Measurements from ENCODE around the gene GOLGA7B. TPM values are rescaled to one million over a fixed set of nuclear protein-coding genes. Genes with fewer than 3 reads are reported as not detected.

Gene GOLGA7B
- total and polyA plus RNA-seq, 9 of the 15 experiments (the other 6 are each of a cell fraction or from before 2014, with no cell fraction given): 0.03 to 0.07 (median 0.04) TPM; not detected in 3

- no peak for TF ChIP-seq CEBPZ (IDR thresholded peaks at IDR 0.05; ENCODE audit: borderline replicate concordance, low read depth, low read length)
- no peak for TF ChIP-seq ZNF561 (CRISPR knock-in tag; conservative IDR thresholded peaks at IDR 0.05)
- no peak for TF ChIP-seq ATF1 (CRISPR knock-in tag; IDR thresholded peaks at IDR 0.05)
- TF ChIP-seq ATF1 (tag; IDR thresholded peaks at IDR 0.05): no peak
- no peak for TF ChIP-seq IFI16 (CRISPR knock-in tag; IDR thresholded peaks at IDR 0.05)
- TF ChIP-seq, protein P1, sequence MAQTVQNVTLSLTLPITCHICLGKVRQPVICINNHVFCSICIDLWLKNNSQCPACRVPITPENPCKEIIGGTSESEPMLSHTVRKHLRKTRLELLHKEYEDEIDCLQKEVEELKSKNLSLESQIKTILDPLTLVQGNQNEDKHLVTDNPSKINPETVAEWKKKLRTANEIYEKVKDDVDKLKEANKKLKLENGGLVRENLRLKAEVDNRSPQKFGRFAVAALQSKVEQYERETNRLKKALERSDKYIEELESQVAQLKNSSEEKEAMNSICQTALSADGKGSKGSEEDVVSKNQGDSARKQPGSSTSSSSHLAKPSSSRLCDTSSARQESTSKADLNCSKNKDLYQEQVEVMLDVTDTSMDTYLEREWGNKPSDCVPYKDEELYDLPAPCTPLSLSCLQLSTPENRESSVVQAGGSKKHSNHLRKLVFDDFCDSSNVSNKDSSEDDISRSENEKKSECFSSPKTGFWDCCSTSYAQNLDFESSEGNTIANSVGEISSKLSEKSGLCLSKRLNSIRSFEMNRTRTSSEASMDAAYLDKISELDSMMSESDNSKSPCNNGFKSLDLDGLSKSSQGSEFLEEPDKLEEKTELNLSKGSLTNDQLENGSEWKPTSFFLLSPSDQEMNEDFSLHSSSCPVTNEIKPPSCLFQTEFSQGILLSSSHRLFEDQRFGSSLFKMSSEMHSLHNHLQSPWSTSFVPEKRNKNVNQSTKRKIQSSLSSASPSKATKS (CRISPR knock-in tag; IDR thresholded peaks at IDR 0.05): no peak
- TF ChIP-seq SMC3 (conservative IDR thresholded peaks at IDR 0.05; ENCODE audit: insufficient read depth, low read depth, low read length): no peak
These were observed 25.9 kb upstream of the GOLGA7B start (continued) for GRCh38 chr10:97823734-97824133.

Data from K562 (cell line).